GM23248 (cell line): Measurements from ENCODE around the gene COG7. TPM values are rescaled to one million over a fixed set of nuclear protein-coding genes. Genes with fewer than 3 reads are reported as not detected.
A peak's percentile ranks its signal among the peaks of the same experiment; 100 is the strongest.

ENCODE experiments used
- DNase-seq: peaks from one replicate; pipeline ENCODE4 v3.0.0-alpha.2; 2015
- H2AFZ ChIP-seq: fragments of 200-600 bp; sonication (generic); 2 replicates; pipeline ENCODE4 v1.6.1; 2016; ENCODE audit warnings: antibody characterized with exemption
- H3F3A ChIP-seq: fragments of 200-600 bp; sonication (generic); 2 replicates; pipeline ENCODE4 v1.6.1; 2016; ENCODE audit warnings: mild to moderate bottlenecking, antibody characterized with exemption, mixed run types; ENCODE audit not compliant: insufficient read depth
- H3K27ac ChIP-seq: fragments of 200-600 bp; sonication (generic); 2 replicates; pipeline ENCODE4 v1.5.1; 2016; ENCODE audit warnings: mild to moderate bottlenecking
- H3K27me3 ChIP-seq: fragments of 200-600 bp; sonication (generic); replicated peaks from 2 replicates; pipeline ENCODE4 v1.6.1; 2016; ENCODE audit warnings: mild to moderate bottlenecking; ENCODE audit not compliant: insufficient read depth
- H3K36me3 ChIP-seq: fragments of 200-600 bp; sonication (generic); 2 replicates; pipeline ENCODE4 v1.6.1; 2016; ENCODE audit warnings: low read depth, mild to moderate bottlenecking
- H3K4me1 ChIP-seq: fragments of 200-600 bp; sonication (generic); 2 replicates; pipeline ENCODE4 v1.6.1; 2016; ENCODE audit warnings: mild to moderate bottlenecking; ENCODE audit not compliant: insufficient read depth
- H3K4me2 ChIP-seq: fragments of 200-600 bp; sonication (generic); one replicate; pipeline ENCODE4 v1.6.1; 2016; ENCODE audit warnings: mild to moderate bottlenecking; ENCODE audit not compliant: unreplicated experiment
- H3K4me3 ChIP-seq: fragments of 200-600 bp; sonication (generic); 2 replicates; pipeline ENCODE4 v1.5.1; 2016; ENCODE audit warnings: mild to moderate bottlenecking
- H3K79me2 ChIP-seq: fragments of 200-600 bp; sonication (generic); 2 replicates; pipeline ENCODE4 v1.6.1; 2016; ENCODE audit warnings: mild to moderate bottlenecking; ENCODE audit not compliant: insufficient read depth
- H3K9ac ChIP-seq: fragments of 200-600 bp; sonication (generic); 2 replicates; pipeline ENCODE4 v1.6.1; 2016; ENCODE audit warnings: mild to moderate bottlenecking
- H3K9me2 ChIP-seq: fragments of 200-600 bp; sonication (generic); 2 replicates; pipeline ENCODE4 v1.6.1; 2016; ENCODE audit warnings: mixed run types, mild to moderate bottlenecking, moderate library complexity; ENCODE audit not compliant: insufficient read depth
- H3K9me3 ChIP-seq: fragments of 200-600 bp; sonication (generic); one replicate; pipeline ENCODE4 v1.6.1; 2017; ENCODE audit warnings: low read depth
- H4K20me1 ChIP-seq: fragments of 200-600 bp; sonication (generic); 2 replicates; pipeline ENCODE4 v1.6.0; 2016; ENCODE audit not compliant: insufficient read depth
- EZH2 ChIP-seq: fragments of 200-600 bp; sonication (generic); IDR thresholded peaks from 2 replicates; pipeline ENCODE4 v1.6.1; 2018; ENCODE audit warnings: antibody characterized with exemption, mild to moderate bottlenecking; ENCODE audit not compliant: insufficient read depth, poor library complexity, severe bottlenecking
- EZH2phosphoT487 ChIP-seq: fragments of 200-600 bp; sonication (generic); IDR thresholded peaks from 2 replicates; pipeline ENCODE4 v1.6.1; 2018; ENCODE audit warnings: antibody characterized with exemption, moderate library complexity, mild to moderate bottlenecking, low read depth; ENCODE audit not compliant: insufficient read depth
- WGBS, 2 experiments: methylation state at CpG; one replicate each; pipeline ENCODE4 v1.1.6; 2015 to 2017; ENCODE audit warnings: low lambda C conversion rate in 2 of 2, low coverage in 1 of 2; ENCODE audit errors: missing lambda C conversion rate in 2 of 2; 5-methylcytosine and 5-hydroxymethylcytosine counted together
- in situ Hi-C: fragments of 300-500 bp; cut with MboI; formaldehyde crosslinking; loops from 2 replicates; pipeline ENCODE4 v1.15.0; 2020
- polyA plus RNA-seq: library from polyadenylated mRNA; unstranded; fragments of >200 nt; fragmentation: Nextera tagmentation; extraction: Ambion mirVana; gene quantifications from 2 replicates; pipeline ENCODE4 v1.2.1, GENCODE V29; 2016
- total RNA-seq: library from RNA; depleted of rRNA; stranded (reverse); fragments of >200 nt; shearing (Covaris generic); gene quantifications from 2 replicates; pipeline ENCODE4 v1.2.3, GENCODE V29; 2014

COG7 gene
- total and polyA plus RNA-seq, 2 experiments from 2014 or later = 14.6 to 15.6 TPM

- no peak overlapping the region for H3K9ac ChIP-seq
- H3F3A ChIP-seq = peaks cover 27% of the 10 kb centered on the region
- DNase-seq = no peak
- peaks cover 28% of the 10 kb centered on the region for H3K4me1 ChIP-seq
- H2AFZ ChIP-seq = no peak overlapping the region
- TF ChIP-seq EZH2 (no peak), EZH2phosphoT487 (no peak)
- no peak overlapping the region for H3K4me2 ChIP-seq
- H3K9me3 ChIP-seq = no peaks in the 10 kb centered on the region
- in situ Hi-C loops = no loop called here
- H4K20me1 ChIP-seq = peaks cover 3% of the 10 kb centered on the region; the same call in 1 of the 2 replicates
- H3K79me2 ChIP-seq = peaks cover 43% of the 10 kb centered on the region
- H3K27me3 ChIP-seq = no peaks in the 10 kb centered on the region
- no peaks in the 10 kb centered on the region for H3K36me3 ChIP-seq
- WGBS, 2 experiments = 94 to 96% methylated on average over 19 to 20 of the region's 20 CpGs
- no peak overlapping the region for H3K4me3 ChIP-seq
- no peak overlapping the region for H3K27ac ChIP-seq
- H3K9me2 ChIP-seq = no peaks in the 10 kb centered on the region
Measured at GRCh38 chr16:23500212-23500861, 47.3 kb upstream of the COG7 start.

- in situ Hi-C loops = no loop called here
- Histone ChIP-seq H3K79me2 (peaks cover 43% of the 10 kb centered on the region), H3K36me3 (no peaks in the 10 kb centered on the region), H3K27me3 (no peaks in the 10 kb centered on the region), H3K27ac (no peak overlapping the region), H3K9me3 (no peaks in the 10 kb centered on the region), H3K9me2 (no peaks in the 10 kb centered on the region), H3K4me1 (peaks cover 23% of the 10 kb centered on the region), H2AFZ (no peak overlapping the region), H3F3A (peaks cover 23% of the 10 kb centered on the region), H3K4me2 (no peak overlapping the region), H3K4me3 (no peak overlapping the region), H4K20me1 (peaks cover 3% of the 10 kb centered on the region; the same call in 1 of the 2 replicates), H3K9ac (no peak overlapping the region)
- TF ChIP-seq EZH2phosphoT487 (no peak), EZH2 (no peak)
- WGBS, 2 experiments = 92 to 96% methylated on average over 7 of the region's 7 CpGs
- no peak for DNase-seq
Measured at GRCh38 chr16:23499801-23500200, 46.8 kb upstream of the COG7 start.

GRCh38 chr16:23498863-23499262 is 45.9 kb upstream of the COG7 start:
- in situ Hi-C loops = no loop called here
- DNase-seq = no peak

GRCh38 chr16:23497543-23497868 is 44.5 kb upstream of the COG7 start:
- Histone ChIP-seq H3K79me2 (peaks cover 43% of the 10 kb centered on the region), H3K4me2 (peak overlapping the region; percentile 78), H3K27me3 (no peaks in the 10 kb centered on the region), H2AFZ (peak overlapping the region; percentile 58), H3K4me1 (peaks cover 10% of the 10 kb centered on the region; the same call in 1 of the 2 replicates), H3K9ac (0 out of 2 replicates have a peak overlapping the region, but pooled peaks have one; percentile 53), H3F3A (peaks cover 11% of the 10 kb centered on the region), H4K20me1 (no peaks in the 10 kb centered on the region), H3K9me3 (no peaks in the 10 kb centered on the region), H3K4me3 (peak overlapping the region; percentile 48; the same call in 1 of the 2 replicates), H3K9me2 (no peaks in the 10 kb centered on the region), H3K36me3 (0 out of 2 replicates have a peak, but pooled peaks cover 5% of the 10 kb centered on the region), H3K27ac (peak overlapping the region; percentile 71)
- DNase-seq = no peak
- 72 to 82% methylated on average over 6 of the region's 6 CpGs for WGBS, 2 experiments
- in situ Hi-C loops = no loop called here
- TF ChIP-seq EZH2phosphoT487 = no peak
- no peak for TF ChIP-seq EZH2

More at GRCh38 chr16:23498863-23499262, 45.9 kb upstream of the COG7 start:
- H3K36me3 ChIP-seq = no peaks in the 10 kb centered on the region
- no peak for TF ChIP-seq EZH2
- TF ChIP-seq EZH2phosphoT487 = no peak
- H3K4me3 ChIP-seq = no peak overlapping the region
- no peak overlapping the region for H2AFZ ChIP-seq
- WGBS, 2 experiments = 92 to 95% methylated on average over 11 of the region's 11 CpGs
- no peak overlapping the region for H3K4me2 ChIP-seq
- H3K79me2 ChIP-seq = peaks cover 43% of the 10 kb centered on the region
- no peak overlapping the region for H3K27ac ChIP-seq
- no peak overlapping the region for H3K9ac ChIP-seq
- H4K20me1 ChIP-seq = no peaks in the 10 kb centered on the region
- no peaks in the 10 kb centered on the region for H3K9me3 ChIP-seq
- H3K4me1 ChIP-seq = peaks cover 15% of the 10 kb centered on the region
- H3K9me2 ChIP-seq = no peaks in the 10 kb centered on the region
- H3K27me3 ChIP-seq = no peaks in the 10 kb centered on the region
- peaks cover 16% of the 10 kb centered on the region for H3F3A ChIP-seq
